H1 (cell line): ENCODE measurements around the gene F7. TPM values are rescaled to one million over a fixed set of nuclear protein-coding genes. Genes with fewer than 3 reads are reported as not detected.

ENCODE experiments used
- ATF2 ChIP-seq: IDR thresholded peaks from 2 replicates; pipeline ENCODE4 v1.6.1; 2012; ENCODE audit warnings: low read length, inconsistent platforms
- JUND ChIP-seq: IDR thresholded peaks from 2 replicates; pipeline ENCODE4 v1.6.1; 2011; ENCODE audit warnings: mild to moderate bottlenecking, improper control_type of control experiment, low read length
- polyA plus RNA-seq, 7 experiments: library from polyadenylated mRNA; depleted of rRNA in 3 of 7; stranded (reverse) in 5 of 7; unstranded in 2 of 7; fragments of >200 nt in 5 of 7; fragments of 200-250 nt in 2 of 7; gene quantifications; 1 replicate in 5 of 7; 2 replicates in 1 of 7; 4 replicates in 1 of 7; pipeline versions ENCODE4 v1.2.1 to v1.2.3, GENCODE V29; 2011 to 2013; ENCODE audit warnings: missing spikeins in 2 of 7, mixed read lengths in 2 of 7
- total RNA-seq: library from RNA; stranded (reverse); fragmentation: NEBNext Ultra II Directional; extraction: Animal tissue kit (Norgen Biotek cat#: 25700); gene quantifications from 2 replicates; pipeline ENCODE4 v1.2.1, GENCODE V29; 2021

The F7 gene
- total and polyA plus RNA-seq, 2 of the 8 experiments (the other 6 are each of a cell fraction or from before 2014, with no cell fraction given), result 0.43 to 0.98 TPM

GRCh38 chr13:113155982-113156655 is 50.5 kb downstream of the F7 start (continued):
- no peak for TF ChIP-seq ATF2
- no peak for TF ChIP-seq JUND
